IMR-90 (cell line): ENCODE results near the gene USP43. TPM values are rescaled to one million over a fixed set of nuclear protein-coding genes. Genes with fewer than 3 reads are reported as not detected.

ENCODE experiments used
- ATAC-seq: fragments of 200-7000 bp; cut with Tn5 transposase; 2 replicates; pipeline ENCODE4 v1.9.1; 2020; ENCODE audit warnings: low read depth, mild to moderate bottlenecking, moderate library complexity
- BruUV-seq: library from RNA; stranded (reverse); fragments of 400-500 nt; replicated peaks from 2 replicates; lab custom pipeline; 2021; lab: Mats Ljungman, UMichigan
- CTCF ChIA-PET: fragments of 300-600 bp; formaldehyde crosslinking; extraction: SDS; loops from one replicate; lab custom pipeline; 2021; ENCODE audit warnings: antibody characterized with exemption; lab: Yijun Ruan, JAX
- POLR2A ChIA-PET: fragments of 300-600 bp; sonication (Branson Sonifier 250); formaldehyde crosslinking; loops from one replicate; lab custom pipeline; 2022; ENCODE audit warnings: antibody characterized with exemption; ENCODE audit not compliant: unreplicated experiment; lab: Charles Lee
- DNase-seq: peaks from one replicate; pipeline ENCODE4 v3.0.0; 2013
- H2AFZ ChIP-seq: replicated peaks from 2 replicates; pipeline ENCODE3; 2013; ENCODE audit warnings: low read length, mild to moderate bottlenecking; ENCODE audit not compliant: poor library complexity
- H2AK5ac ChIP-seq: 2 replicates; pipeline ENCODE4 v1.6.1; 2013; ENCODE audit warnings: low read depth, low read length, inconsistent platforms
- H2AK9ac ChIP-seq: replicated peaks from 2 replicates; pipeline ENCODE3; 2013; ENCODE audit warnings: mild to moderate bottlenecking, low read depth, low read length, moderate library complexity; ENCODE audit not compliant: poor library complexity
- H2BK120ac ChIP-seq: 2 replicates; pipeline ENCODE4 v1.6.1; 2013; ENCODE audit warnings: low read depth, low read length, inconsistent platforms
- H2BK15ac ChIP-seq: 3 replicates; pipeline ENCODE4 v1.6.1; 2013; ENCODE audit warnings: low read depth, low read length, inconsistent platforms
- H2BK20ac ChIP-seq: 2 replicates; pipeline ENCODE4 v1.6.1; 2013; ENCODE audit warnings: low read depth, mild to moderate bottlenecking, inconsistent platforms, low read length, moderate library complexity
- H2BK5ac ChIP-seq: 2 replicates; pipeline ENCODE4 v1.6.1; 2013; ENCODE audit warnings: mild to moderate bottlenecking, low read depth, low read length, inconsistent platforms; ENCODE audit not compliant: poor library complexity, severe bottlenecking
- H3K14ac ChIP-seq: replicated peaks from 2 replicates; pipeline ENCODE4 v1.6.1; 2013; ENCODE audit warnings: low read depth, low read length, inconsistent platforms
- H3K18ac ChIP-seq: 2 replicates; pipeline ENCODE4 v1.6.1; 2013; ENCODE audit warnings: low read depth, low read length, control low read depth
- H3K23ac ChIP-seq: 2 replicates; pipeline ENCODE4 v1.6.1; 2013; ENCODE audit warnings: low read depth, low read length, inconsistent platforms
- H3K27ac ChIP-seq: 2 replicates; pipeline ENCODE4 v1.5.1; 2013; ENCODE audit warnings: mild to moderate bottlenecking, control low read depth, low read length; ENCODE audit not compliant: insufficient read depth
- H3K27me3 ChIP-seq: 2 replicates; pipeline ENCODE4 v1.6.1; 2013; ENCODE audit warnings: low read length; ENCODE audit not compliant: control insufficient read depth, insufficient read depth
- H3K36me3 ChIP-seq: 2 replicates; pipeline ENCODE4 v1.6.1; 2013; ENCODE audit warnings: low read length, mixed read lengths; ENCODE audit not compliant: control insufficient read depth, insufficient read depth
- H3K4ac ChIP-seq: 2 replicates; pipeline ENCODE4 v1.6.1; 2013; ENCODE audit warnings: low read depth, low read length, inconsistent platforms
- H3K4me1 ChIP-seq: 2 replicates; pipeline ENCODE4 v1.6.1; 2013; ENCODE audit warnings: low read length, mixed read lengths; ENCODE audit not compliant: control insufficient read depth, insufficient read depth
- H3K4me2 ChIP-seq: 2 replicates; pipeline ENCODE4 v1.6.1; 2013; ENCODE audit warnings: low read depth, mild to moderate bottlenecking, control low read depth, low read length, moderate library complexity
- H3K4me3 ChIP-seq: 2 replicates; pipeline ENCODE4 v1.5.1; 2013; ENCODE audit warnings: low read depth, mild to moderate bottlenecking, control low read depth, low read length, moderate library complexity; ENCODE audit not compliant: insufficient read depth
- H3K56ac ChIP-seq: 2 replicates; pipeline ENCODE4 v1.6.1; 2013; ENCODE audit warnings: low read length, inconsistent platforms; ENCODE audit not compliant: insufficient read depth; ENCODE audit errors: extremely low read depth
- H3K79me1 ChIP-seq, 2 experiments: 2 replicates each; pipeline ENCODE4 v1.6.1; 2013; ENCODE audit warnings: low read length in 2 of 2, inconsistent platforms in 1 of 2, low read depth in 1 of 2
- H3K9ac ChIP-seq: 2 replicates; pipeline ENCODE4 v1.6.1; 2013; ENCODE audit warnings: low read depth, low read length, control low read depth
- H3K9me1 ChIP-seq: 2 replicates; pipeline ENCODE4 v1.6.1; 2013; ENCODE audit warnings: low read length, inconsistent platforms; ENCODE audit not compliant: insufficient read depth
- H3K9me3 ChIP-seq: 2 replicates; pipeline ENCODE4 v1.6.1; 2013; ENCODE audit warnings: low read length; ENCODE audit not compliant: control insufficient read depth, insufficient read depth
- H4K20me1 ChIP-seq: 2 replicates; pipeline ENCODE4 v1.6.1; 2013; ENCODE audit warnings: low read length, inconsistent platforms; ENCODE audit not compliant: insufficient read depth
- H4K5ac ChIP-seq: 2 replicates; pipeline ENCODE4 v1.6.1; 2013; ENCODE audit warnings: mild to moderate bottlenecking, low read depth, low read length, control low read depth
- H4K8ac ChIP-seq, 2 experiments: 2 replicates each; pipeline ENCODE4 v1.6.1; 2013; ENCODE audit warnings: low read depth in 2 of 2, low read length in 2 of 2, control low read depth in 1 of 2, inconsistent platforms in 1 of 2
- H4K91ac ChIP-seq: 2 replicates; pipeline ENCODE4 v1.6.1; 2013; ENCODE audit warnings: low read depth, low read length, inconsistent platforms; ENCODE audit not compliant: insufficient read depth
- FOS ChIP-seq: fragments of 150-350 bp; IDR thresholded peaks from 2 replicates; pipeline ENCODE4 v1.6.1; 2016; ENCODE audit warnings: low read depth, low read length
- WGBS, 2 experiments: methylation state at CpG; one replicate each; pipeline versions ENCODE4 v1.1.5 to v1.1.7; 2013; ENCODE audit warnings: missing lambda C conversion rate in 2 of 2; ENCODE audit not compliant: insufficient read length in 1 of 2; ENCODE audit errors: extremely low coverage in 2 of 2; 5-methylcytosine and 5-hydroxymethylcytosine counted together
- dilution Hi-C: fragments of 300-500 bp; cut with HindIII; formaldehyde crosslinking; loops from one replicate; pipeline ENCODE4 v1.14.3; 2018; ENCODE audit warnings: low sequenced_read_pairs; ENCODE audit not compliant: unreplicated experiment
- in situ Hi-C: fragments of 300-500 bp; cut with MboI; formaldehyde crosslinking; loops from 3 replicates; pipeline ENCODE4 v1.14.3; 2019; ENCODE audit warnings: low sequenced_read_pairs, inconsistent platforms, mixed read lengths
- intact Hi-C: fragments of 100-400 bp; cut with micrococcal nuclease; formaldehyde crosslinking; loops from 2 replicates; pipeline ENCODE4 v1.10.0; 2022
- polyA plus RNA-seq, 3 experiments: library from polyadenylated mRNA; depleted of rRNA; stranded (reverse); fragments of >200 nt; gene quantifications; 2 replicates each; pipeline ENCODE4 v1.2.3, GENCODE V29; 2012; ENCODE audit warnings: low replicate concordance in 1 of 3
- total RNA-seq: library from RNA; depleted of rRNA; stranded (reverse); fragments of >200 nt; gene quantifications from 2 replicates; pipeline ENCODE4 v1.2.3, GENCODE V29; 2012

Gene USP43
- total and polyA plus RNA-seq, 2 of the 4 experiments (the other 2 are of a cell fraction) = not detected

GRCh38 chr17:9728005-9728404, 82.7 kb downstream of the USP43 start:
- DNase-seq (no peak), ATAC-seq (no peak)
- Histone ChIP-seq H3K9ac (no peak overlapping the region), H2BK120ac (no peak overlapping the region), H4K20me1 (no peaks in the 10 kb centered on the region), H2AK5ac (no peak overlapping the region), H2BK20ac (no peak overlapping the region), H3K9me3 (no peaks in the 10 kb centered on the region), H3K27ac (no peak overlapping the region), H3K36me3 (no peaks in the 10 kb centered on the region), H2AK9ac (no peak overlapping the region), H2BK5ac (no peak overlapping the region), H3K23ac (no peak overlapping the region), H2BK15ac (no peak overlapping the region), H2AFZ (no peak overlapping the region), H4K5ac (no peak overlapping the region), H3K14ac (no peak overlapping the region), H3K4ac (no peak overlapping the region), H3K4me1 (no peaks in the 10 kb centered on the region), H3K9me1 (no peaks in the 10 kb centered on the region), H3K4me2 (no peak overlapping the region), H3K18ac (no peak overlapping the region), H4K8ac (no peak overlapping the region), H4K91ac (no peak overlapping the region), H3K79me1 (no peaks in the 10 kb centered on the region), H3K4me3 (no peak overlapping the region), H3K27me3 (peaks cover 3% of the 10 kb centered on the region; the same call in 1 of the 2 replicates), H3K56ac (no peak overlapping the region)
- intact Hi-C loops = no loop called here
- in situ Hi-C loops = loop anchor here (10.0 to 25.0 kb wide), 2 partner anchors 57 to 884 kb away; no protein-coding TSS in a partner anchor
- no peak for TF ChIP-seq FOS
- dilution Hi-C loops = no loop called here
- ChIA-PET CTCF (interaction anchor here (0.9 kb wide), 1 partner anchor 180 kb away, joined by 4 read pairs; no protein-coding TSS in a partner anchor), POLR2A (no interaction called here)
- BruUV-seq = no TSS peak
- WGBS, 2 experiments = 82% methylated on average over 10 of the region's 18 CpGs; no CpG with 5 or more reads in 1 of the 2 experiments
